ENCODE data around the gene COG3. TPM values are rescaled to one million over a fixed set of nuclear protein-coding genes. Genes with fewer than 3 reads are reported as not detected.

Gene COG3
- total and polyA plus RNA-seq, 2 of the 13 experiments (the other 11 are each of a cell fraction or from before 2014, with no cell fraction given): 37.8 to 47.5 TPM

DNA sequence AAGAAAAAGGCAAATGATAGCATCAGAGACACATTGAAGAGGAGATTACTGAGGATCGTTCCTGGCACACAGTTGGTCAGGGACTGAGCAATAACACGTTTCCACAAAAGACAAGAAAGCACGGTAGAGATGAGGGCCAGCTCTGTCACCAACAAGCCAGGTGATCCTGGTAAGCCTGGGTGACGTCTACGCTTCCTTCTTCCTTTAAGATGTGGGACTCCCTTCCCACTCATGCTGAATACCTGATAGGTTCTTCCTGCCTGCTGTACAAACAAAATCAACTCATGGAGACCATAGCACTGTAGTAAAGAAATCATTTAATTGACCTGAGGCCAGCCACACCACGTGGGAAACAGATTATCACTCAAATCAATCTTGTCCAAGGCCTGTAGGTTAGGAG, 19.7 kb upstream of the COG3 start:
- TF ChIP-seq ZFY (CRISPR knock-in tag; IDR thresholded peaks at IDR 0.05): 0 out of 2 replicates have a peak, but pooled peaks have one; percentile 27
- TF ChIP-seq, protein P1, sequence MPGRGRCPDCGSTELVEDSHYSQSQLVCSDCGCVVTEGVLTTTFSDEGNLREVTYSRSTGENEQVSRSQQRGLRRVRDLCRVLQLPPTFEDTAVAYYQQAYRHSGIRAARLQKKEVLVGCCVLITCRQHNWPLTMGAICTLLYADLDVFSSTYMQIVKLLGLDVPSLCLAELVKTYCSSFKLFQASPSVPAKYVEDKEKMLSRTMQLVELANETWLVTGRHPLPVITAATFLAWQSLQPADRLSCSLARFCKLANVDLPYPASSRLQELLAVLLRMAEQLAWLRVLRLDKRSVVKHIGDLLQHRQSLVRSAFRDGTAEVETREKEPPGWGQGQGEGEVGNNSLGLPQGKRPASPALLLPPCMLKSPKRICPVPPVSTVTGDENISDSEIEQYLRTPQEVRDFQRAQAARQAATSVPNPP (CRISPR knock-in tag; IDR thresholded peaks at IDR 0.05): no peak
- Histone ChIP-seq H3K9me3 (ENCODE audit: low read length) (no peaks in the 10 kb centered on the region), H3K27ac (ENCODE audit: extremely low read length, insufficient read depth, low read length) (peak overlapping the region; percentile 8), H3K4me3 (replicated peaks in 1 of 3; ENCODE audit: insufficient read depth in 1 of 3, low read depth in 2 of 3, low read length in 3 of 3) (no peak overlapping the region), H3K79me2 (ENCODE audit: insufficient read depth, low read length) (no peaks in the 10 kb centered on the region), H3K9ac (ENCODE audit: insufficient read depth, low read depth, low read length) (no peak overlapping the region), H3K36me3 (replicated peaks in 1 of 2; ENCODE audit: control insufficient read depth in 1 of 2, insufficient read depth in 2 of 2, low read length in 2 of 2) (no peaks in the 10 kb centered on the region), H4K20me1 (ENCODE audit: insufficient read depth, low read length) (no peaks in the 10 kb centered on the region), H3K4me1 (ENCODE audit: insufficient read depth, low read length) (peaks cover 95% of the 10 kb centered on the region), H3K27me3 (ENCODE audit: control insufficient read depth in 1 of 2, insufficient read depth in 2 of 2, low read length in 2 of 2) (no peaks in the 10 kb centered on the region), H2AFZ (ENCODE audit: low read length) (peak overlapping the region; percentile 31), H3K4me2 (ENCODE audit: low read depth, low read length) (no peak overlapping the region)
- in situ Hi-C loops (cut with HindIII; ENCODE audit: extremely low pct_ligation_motif_present, low pct_unique_long_range_greater_than_20kb) (no loop called here), intact Hi-C loops (cut with micrococcal nuclease; ENCODE audit: unreplicated experiment) (no loop called here)
- ChIA-PET POLR2A (interaction anchor here (1.2 kb wide), 1 partner anchor 10 kb away, joined by 3 read pairs; no protein-coding TSS in a partner anchor), CTCF (ENCODE audit: low intra/inter-chr PET ratio, low total read pairs) (no interaction called here)
- over 99% methylated on average over 6 of the region's 6 CpGs for WGBS (ENCODE audit: low lambda C conversion rate)
- BruUV-seq (replicated peaks): no TSS peak
- DNase-seq (ENCODE audit: low spot score) (no peak), ATAC-seq (no peak), FAIRE-seq (no peak)

DNA sequence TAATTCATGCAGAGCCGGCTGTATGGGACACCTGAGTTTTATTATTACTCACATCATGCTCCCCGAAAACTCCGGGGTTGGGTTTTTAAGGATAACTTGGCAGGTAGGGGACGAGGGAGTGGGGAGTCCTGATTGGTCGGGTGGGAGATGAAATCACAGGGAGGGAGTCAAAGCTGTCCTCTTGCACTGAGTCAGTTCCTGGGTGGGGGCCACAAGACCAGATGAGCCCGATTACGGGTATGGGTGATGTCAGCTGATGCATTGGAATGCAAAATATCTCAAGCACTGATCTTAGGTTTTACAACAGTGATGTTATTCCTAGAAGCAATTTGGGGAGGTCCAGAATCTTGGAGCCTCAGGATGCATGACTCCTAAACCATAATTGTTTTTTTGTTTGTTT, 18.6 kb upstream of the COG3 start:
- ATAC-seq (no peak), FAIRE-seq (no peak), DNase-seq (ENCODE audit: low spot score) (no peak)
- in situ Hi-C loops (cut with HindIII; ENCODE audit: extremely low pct_ligation_motif_present, low pct_unique_long_range_greater_than_20kb) (no loop called here), intact Hi-C loops (cut with micrococcal nuclease; ENCODE audit: unreplicated experiment) (no loop called here)
- Histone ChIP-seq H3K4me3 (replicated peaks in 1 of 3; ENCODE audit: insufficient read depth in 1 of 3, low read depth in 2 of 3, low read length in 3 of 3) (no peak overlapping the region), H3K27ac (ENCODE audit: extremely low read length, insufficient read depth, low read length) (peak overlapping the region; percentile 95), H3K9ac (ENCODE audit: insufficient read depth, low read depth, low read length) (peak overlapping the region; percentile 65; the same call in 1 of the 2 replicates), H3K79me2 (ENCODE audit: insufficient read depth, low read length) (no peaks in the 10 kb centered on the region), H3K4me1 (ENCODE audit: insufficient read depth, low read length) (peaks cover 95% of the 10 kb centered on the region), H3K9me3 (ENCODE audit: low read length) (no peaks in the 10 kb centered on the region), H3K27me3 (ENCODE audit: control insufficient read depth in 1 of 2, insufficient read depth in 2 of 2, low read length in 2 of 2) (no peaks in the 10 kb centered on the region), H3K36me3 (replicated peaks in 1 of 2; ENCODE audit: control insufficient read depth in 1 of 2, insufficient read depth in 2 of 2, low read length in 2 of 2) (no peaks in the 10 kb centered on the region), H3K4me2 (ENCODE audit: low read depth, low read length) (no peak overlapping the region), H4K20me1 (ENCODE audit: insufficient read depth, low read length) (no peaks in the 10 kb centered on the region), H2AFZ (ENCODE audit: low read length) (no peak overlapping the region)
- BruUV-seq (replicated peaks): no TSS peak
- ChIA-PET CTCF (ENCODE audit: low intra/inter-chr PET ratio, low total read pairs) (no interaction called here), POLR2A (interaction anchor here (1.8 to 2.0 kb wide), 5 partner anchors 13 to 105 kb away, joined by 11 to 62 read pairs (median 20); partner anchors contain the start of genes COG3, SLC25A30 and TPT1)
- WGBS (ENCODE audit: low lambda C conversion rate): 94% methylated on average over 7 of the region's 7 CpGs
- TF ChIP-seq MAFF (IDR thresholded peaks at IDR 0.05; ENCODE audit: low read depth, low read length): no peak
- TF ChIP-seq CBX5 (CRISPR knock-in tag; IDR thresholded peaks at IDR 0.05; ENCODE audit: borderline replicate concordance): no peak
- TF ChIP-seq POLR2G (IDR thresholded peaks at IDR 0.05; ENCODE audit: low read depth, low read length): 0 out of 2 replicates have a peak, but pooled peaks have one; percentile 28
- TF ChIP-seq, protein P2, sequence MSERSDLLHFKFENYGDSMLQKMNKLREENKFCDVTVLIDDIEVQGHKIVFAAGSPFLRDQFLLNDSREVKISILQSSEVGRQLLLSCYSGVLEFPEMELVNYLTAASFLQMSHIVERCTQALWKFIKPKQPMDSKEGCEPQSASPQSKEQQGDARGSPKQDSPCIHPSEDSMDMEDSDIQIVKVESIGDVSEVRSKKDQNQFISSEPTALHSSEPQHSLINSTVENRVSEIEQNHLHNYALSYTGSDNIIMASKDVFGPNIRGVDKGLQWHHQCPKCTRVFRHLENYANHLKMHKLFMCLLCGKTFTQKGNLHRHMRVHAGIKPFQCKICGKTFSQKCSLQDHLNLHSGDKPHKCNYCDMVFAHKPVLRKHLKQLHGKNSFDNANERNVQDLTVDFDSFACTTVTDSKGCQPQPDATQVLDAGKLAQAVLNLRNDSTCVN (CRISPR knock-in tag; IDR thresholded peaks at IDR 0.05; ENCODE audit: borderline replicate concordance): no peak
- TF ChIP-seq ZNF121 (CRISPR knock-in tag; IDR thresholded peaks at IDR 0.05): 0 out of 2 replicates have a peak, but pooled peaks have one; percentile 11
- TF ChIP-seq, protein P3, sequence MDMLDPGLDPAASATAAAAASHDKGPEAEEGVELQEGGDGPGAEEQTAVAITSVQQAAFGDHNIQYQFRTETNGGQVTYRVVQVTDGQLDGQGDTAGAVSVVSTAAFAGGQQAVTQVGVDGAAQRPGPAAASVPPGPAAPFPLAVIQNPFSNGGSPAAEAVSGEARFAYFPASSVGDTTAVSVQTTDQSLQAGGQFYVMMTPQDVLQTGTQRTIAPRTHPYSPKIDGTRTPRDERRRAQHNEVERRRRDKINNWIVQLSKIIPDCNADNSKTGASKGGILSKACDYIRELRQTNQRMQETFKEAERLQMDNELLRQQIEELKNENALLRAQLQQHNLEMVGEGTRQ (IDR thresholded peaks at IDR 0.05; ENCODE audit: low read depth, low read length): no peak
- TF ChIP-seq, protein P3 (CRISPR knock-in tag; IDR thresholded peaks at IDR 0.05; ENCODE audit: borderline replicate concordance): peak; percentile 11; the same call in 1 of the 2 replicates
- TF ChIP-seq KDM5A (IDR thresholded peaks at IDR 0.05; ENCODE audit: borderline replicate concordance, low read length): 0 out of 2 replicates have a peak, but pooled peaks have one; percentile 1
- TF ChIP-seq ZSCAN12 (CRISPR knock-in tag; IDR thresholded peaks at IDR 0.05): no peak
